GM23338 (cell line): Measurements from ENCODE around the gene GABPB1. TPM values are rescaled to one million over a fixed set of nuclear protein-coding genes. Genes with fewer than 3 reads are reported as not detected.

ENCODE experiments used
- ATAC-seq: fragments of 200-7000 bp; cut with Tn5 transposase; 3 replicates; pipeline ENCODE4 v1.9.1; 2020
- DNase-seq: peaks from one replicate; pipeline ENCODE4 v3.0.0-alpha.2; 2015; ENCODE audit warnings: low spot score
- H2AFZ ChIP-seq: fragments of 200-600 bp; sonication (generic); 2 replicates; pipeline ENCODE4 v1.8.0; 2016; ENCODE audit warnings: antibody characterized with exemption, mild to moderate bottlenecking, moderate library complexity
- H3F3A ChIP-seq: fragments of 200-600 bp; sonication (generic); replicated peaks from 2 replicates; pipeline ENCODE4 v1.8.0; 2017; ENCODE audit warnings: antibody characterized with exemption, mixed run types, low read depth
- H3K27ac ChIP-seq: fragments of 200-600 bp; sonication (generic); 2 replicates; pipeline ENCODE4 v1.6.1; 2016; ENCODE audit warnings: low read depth
- H3K27me3 ChIP-seq: fragments of 200-600 bp; sonication (generic); 2 replicates; pipeline ENCODE4 v1.8.0; 2016; ENCODE audit warnings: mild to moderate bottlenecking, mixed run types, moderate library complexity; ENCODE audit not compliant: insufficient read depth
- H3K36me3 ChIP-seq: fragments of 200-600 bp; sonication (generic); 2 replicates; pipeline ENCODE4 v1.8.0; 2016; ENCODE audit warnings: mild to moderate bottlenecking; ENCODE audit not compliant: insufficient read depth
- H3K4me1 ChIP-seq: fragments of 200-600 bp; sonication (generic); 2 replicates; pipeline ENCODE4 v1.8.0; 2016; ENCODE audit warnings: mild to moderate bottlenecking, moderate library complexity; ENCODE audit not compliant: insufficient read depth
- H3K4me2 ChIP-seq: fragments of 200-600 bp; sonication (generic); 2 replicates; pipeline ENCODE4 v1.7.1; 2017; ENCODE audit warnings: mixed run types
- H3K4me3 ChIP-seq: fragments of 200-600 bp; sonication (generic); 2 replicates; pipeline ENCODE4 v1.6.1; 2016; ENCODE audit warnings: mixed run types
- H3K79me2 ChIP-seq: fragments of 200-600 bp; sonication (generic); replicated peaks from 2 replicates; pipeline ENCODE4 v1.8.0; 2017; ENCODE audit warnings: mild to moderate bottlenecking; ENCODE audit not compliant: insufficient read depth
- H3K9me2 ChIP-seq: fragments of 200-600 bp; sonication (generic); 2 replicates; pipeline ENCODE4 v1.8.0; 2017; ENCODE audit not compliant: insufficient read depth
- H4K20me1 ChIP-seq: fragments of 200-600 bp; sonication (generic); replicated peaks from 2 replicates; pipeline ENCODE4 v1.8.0; 2017; ENCODE audit warnings: mild to moderate bottlenecking; ENCODE audit not compliant: insufficient read depth
- H3K27ac Mint-ChIP-seq: 2 replicates; pipeline ENCODE4 v1.8.0; 2020; ENCODE audit warnings: inconsistent platforms, mild to moderate bottlenecking, moderate library complexity, mixed read lengths
- H3K27me3 Mint-ChIP-seq: 3 replicates; pipeline ENCODE4 v1.8.0; 2022; ENCODE audit warnings: low read depth, mild to moderate bottlenecking, moderate library complexity, mixed read lengths, inconsistent platforms; ENCODE audit not compliant: insufficient read depth, poor library complexity
- H3K36me3 Mint-ChIP-seq: 3 replicates; pipeline ENCODE4 v1.8.0; 2021; ENCODE audit warnings: low read depth, mild to moderate bottlenecking, inconsistent platforms, moderate library complexity, mixed read lengths
- H3K4me1 Mint-ChIP-seq: 3 replicates; pipeline ENCODE4 v1.8.0; 2020; ENCODE audit warnings: mild to moderate bottlenecking, inconsistent platforms, mixed read lengths
- H3K4me3 Mint-ChIP-seq: 3 replicates; pipeline ENCODE4 v1.8.0; 2021; ENCODE audit warnings: moderate library complexity, mild to moderate bottlenecking, inconsistent platforms, mixed read lengths
- H3K9me3 Mint-ChIP-seq: 3 replicates; pipeline ENCODE4 v1.8.0; 2020; ENCODE audit warnings: moderate library complexity, mild to moderate bottlenecking, inconsistent platforms, mixed read lengths
- CREB1 ChIP-seq: fragments of 250-450 bp; sonication (Bioruptor Pico); IDR thresholded peaks from 2 replicates; pipeline ENCODE4 v1.5.0; 2020; ENCODE audit warnings: low read depth, mild to moderate bottlenecking, moderate library complexity
- CTCF ChIP-seq, 2 experiments: fragments of 200-600 bp in 1 of 2; sonication (generic) in 1 of 2; conservative IDR thresholded peaks; 2 replicates each; pipeline versions ENCODE4 v1.5.1 to v1.6.1; 2016 to 2017; ENCODE audit warnings: antibody characterized with exemption in 2 of 2, low read depth in 2 of 2, mild to moderate bottlenecking in 2 of 2, moderate library complexity in 1 of 2
- ETS1 ChIP-seq: IDR thresholded peaks from 2 replicates; pipeline ENCODE4 v1.6.1; 2016; ENCODE audit warnings: antibody characterized with exemption
- EZH2 ChIP-seq: fragments of 200-600 bp; sonication (generic); IDR thresholded peaks from one replicate; pipeline ENCODE4 v1.8.0; 2017; ENCODE audit warnings: antibody characterized with exemption, mild to moderate bottlenecking, low read depth; ENCODE audit not compliant: unreplicated experiment
- EZH2phosphoT487 ChIP-seq: fragments of 200-600 bp; sonication (generic); IDR thresholded peaks from one replicate; pipeline ENCODE4 v1.8.1; 2018; ENCODE audit warnings: antibody characterized with exemption; ENCODE audit not compliant: unreplicated experiment
- JUNB ChIP-seq: IDR thresholded peaks from one replicate; pipeline ENCODE4 v1.6.1; 2016; ENCODE audit warnings: antibody characterized with exemption; ENCODE audit not compliant: unreplicated experiment
- NANOG ChIP-seq: IDR thresholded peaks from 2 replicates; pipeline ENCODE4 v1.6.1; 2016; ENCODE audit warnings: antibody characterized with exemption, borderline replicate concordance
- POLR2AphosphoS5 ChIP-seq: IDR thresholded peaks from 2 replicates; pipeline ENCODE4 v1.6.1; 2016; ENCODE audit warnings: antibody characterized with exemption, low read depth
- REST ChIP-seq: IDR thresholded peaks from one replicate; pipeline ENCODE4 v1.6.1; 2018; ENCODE audit warnings: antibody characterized with exemption; ENCODE audit not compliant: unreplicated experiment
- STAT1 ChIP-seq: IDR thresholded peaks from one replicate; pipeline ENCODE4 v1.6.1; 2016; ENCODE audit warnings: antibody characterized with exemption; ENCODE audit not compliant: unreplicated experiment
- ZNF114 ChIP-seq: fragments of 250-450 bp; sonication (Bioruptor Pico); IDR thresholded peaks from 2 replicates; pipeline ENCODE4 v1.5.0; 2020; ENCODE audit warnings: mild to moderate bottlenecking, moderate library complexity
- ZNF331 ChIP-seq: fragments of 250-450 bp; sonication (Bioruptor Pico); IDR thresholded peaks from 2 replicates; pipeline ENCODE4 v1.5.0; 2020; ENCODE audit warnings: low read depth, mild to moderate bottlenecking, moderate library complexity
- polyA plus RNA-seq: library from polyadenylated mRNA; unstranded; fragments of >200 nt; fragmentation: Nextera tagmentation; extraction: Ambion mirVana; gene quantifications from 2 replicates; pipeline ENCODE4 v1.2.1, GENCODE V29; 2016
- total RNA-seq: library from RNA; depleted of rRNA; stranded (reverse); fragments of >200 nt; shearing (Covaris generic); gene quantifications from 2 replicates; pipeline ENCODE4 v1.2.3, GENCODE V29; 2014
- TF ChIP-seq, protein P1 (sequence below): fragments of 250-450 bp; sonication (Bioruptor Pico); IDR thresholded peaks from 2 replicates; pipeline ENCODE4 v1.5.0; 2020; ENCODE audit warnings: mild to moderate bottlenecking, moderate library complexity

GABPB1 gene
- total and polyA plus RNA-seq, 2 experiments from 2014 or later = 34.4 to 53.9 TPM

DNA sequence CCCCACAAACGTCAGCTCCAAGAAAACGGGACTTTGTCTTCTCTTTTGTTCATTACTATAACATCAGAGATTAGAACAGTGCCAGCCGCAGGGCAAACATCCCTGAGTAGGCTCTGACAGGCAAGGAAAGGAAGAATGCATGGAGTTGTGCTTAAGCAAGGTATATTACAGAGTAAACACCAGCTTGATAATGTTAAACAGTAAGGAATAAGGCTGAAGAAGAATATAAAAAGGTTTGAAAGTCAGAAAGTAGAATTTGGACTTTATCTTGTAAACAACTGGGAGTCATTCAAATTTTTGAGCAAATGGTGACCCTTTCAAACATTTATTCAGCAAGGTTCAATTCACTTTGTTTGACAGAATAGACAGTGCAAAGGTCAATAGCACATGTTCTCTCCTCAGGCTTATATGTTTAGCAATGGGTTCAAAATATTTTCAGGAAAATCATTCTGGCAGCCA, 11.0 kb downstream of the GABPB1 start (continued):
- TF ChIP-seq ETS1 (no peak), NANOG (no peak), ZNF331 (CRISPR knock-in tag) (no peak), REST (no peak), EZH2 (no peak), POLR2AphosphoS5 (no peak), CTCF (conservative IDR thresholded peaks at IDR 0.05; ENCODE audit: low read depth in 2 of 2) (no peak), ZNF114 (no peak), STAT1 (no peak)

GRCh38 chr15:50341616-50342136, 13.3 kb downstream of the GABPB1 start:
- Mint-ChIP-seq H3K4me3 (no peak overlapping the region), H3K9me3 (peaks cover 3% of the 10 kb centered on the region; the same call in 1 of the 3 replicates), H3K27ac (no peak overlapping the region), H3K36me3 (peaks cover 12% of the 10 kb centered on the region), H3K27me3 (peaks cover 2% of the 10 kb centered on the region), H3K4me1 (no peaks in the 10 kb centered on the region)
- no peak for DNase-seq
- Histone ChIP-seq H3K9me2 (no peaks in the 10 kb centered on the region), H3K79me2 (peaks cover 92% of the 10 kb centered on the region), H3K27me3 (no peaks in the 10 kb centered on the region), H3K36me3 (peaks cover 4% of the 10 kb centered on the region; the same call in 1 of the 2 replicates), H4K20me1 (peaks cover 29% of the 10 kb centered on the region), H3K4me2 (no peak overlapping the region), H3K4me1 (no peaks in the 10 kb centered on the region), H3F3A (no peaks in the 10 kb centered on the region), H3K4me3 (no peak overlapping the region), H3K27ac (no peak overlapping the region), H2AFZ (no peak overlapping the region)
- TF ChIP-seq EZH2 (no peak), EZH2phosphoT487 (no peak), JUNB (no peak), CREB1 (no peak)
- TF ChIP-seq, protein P1, sequence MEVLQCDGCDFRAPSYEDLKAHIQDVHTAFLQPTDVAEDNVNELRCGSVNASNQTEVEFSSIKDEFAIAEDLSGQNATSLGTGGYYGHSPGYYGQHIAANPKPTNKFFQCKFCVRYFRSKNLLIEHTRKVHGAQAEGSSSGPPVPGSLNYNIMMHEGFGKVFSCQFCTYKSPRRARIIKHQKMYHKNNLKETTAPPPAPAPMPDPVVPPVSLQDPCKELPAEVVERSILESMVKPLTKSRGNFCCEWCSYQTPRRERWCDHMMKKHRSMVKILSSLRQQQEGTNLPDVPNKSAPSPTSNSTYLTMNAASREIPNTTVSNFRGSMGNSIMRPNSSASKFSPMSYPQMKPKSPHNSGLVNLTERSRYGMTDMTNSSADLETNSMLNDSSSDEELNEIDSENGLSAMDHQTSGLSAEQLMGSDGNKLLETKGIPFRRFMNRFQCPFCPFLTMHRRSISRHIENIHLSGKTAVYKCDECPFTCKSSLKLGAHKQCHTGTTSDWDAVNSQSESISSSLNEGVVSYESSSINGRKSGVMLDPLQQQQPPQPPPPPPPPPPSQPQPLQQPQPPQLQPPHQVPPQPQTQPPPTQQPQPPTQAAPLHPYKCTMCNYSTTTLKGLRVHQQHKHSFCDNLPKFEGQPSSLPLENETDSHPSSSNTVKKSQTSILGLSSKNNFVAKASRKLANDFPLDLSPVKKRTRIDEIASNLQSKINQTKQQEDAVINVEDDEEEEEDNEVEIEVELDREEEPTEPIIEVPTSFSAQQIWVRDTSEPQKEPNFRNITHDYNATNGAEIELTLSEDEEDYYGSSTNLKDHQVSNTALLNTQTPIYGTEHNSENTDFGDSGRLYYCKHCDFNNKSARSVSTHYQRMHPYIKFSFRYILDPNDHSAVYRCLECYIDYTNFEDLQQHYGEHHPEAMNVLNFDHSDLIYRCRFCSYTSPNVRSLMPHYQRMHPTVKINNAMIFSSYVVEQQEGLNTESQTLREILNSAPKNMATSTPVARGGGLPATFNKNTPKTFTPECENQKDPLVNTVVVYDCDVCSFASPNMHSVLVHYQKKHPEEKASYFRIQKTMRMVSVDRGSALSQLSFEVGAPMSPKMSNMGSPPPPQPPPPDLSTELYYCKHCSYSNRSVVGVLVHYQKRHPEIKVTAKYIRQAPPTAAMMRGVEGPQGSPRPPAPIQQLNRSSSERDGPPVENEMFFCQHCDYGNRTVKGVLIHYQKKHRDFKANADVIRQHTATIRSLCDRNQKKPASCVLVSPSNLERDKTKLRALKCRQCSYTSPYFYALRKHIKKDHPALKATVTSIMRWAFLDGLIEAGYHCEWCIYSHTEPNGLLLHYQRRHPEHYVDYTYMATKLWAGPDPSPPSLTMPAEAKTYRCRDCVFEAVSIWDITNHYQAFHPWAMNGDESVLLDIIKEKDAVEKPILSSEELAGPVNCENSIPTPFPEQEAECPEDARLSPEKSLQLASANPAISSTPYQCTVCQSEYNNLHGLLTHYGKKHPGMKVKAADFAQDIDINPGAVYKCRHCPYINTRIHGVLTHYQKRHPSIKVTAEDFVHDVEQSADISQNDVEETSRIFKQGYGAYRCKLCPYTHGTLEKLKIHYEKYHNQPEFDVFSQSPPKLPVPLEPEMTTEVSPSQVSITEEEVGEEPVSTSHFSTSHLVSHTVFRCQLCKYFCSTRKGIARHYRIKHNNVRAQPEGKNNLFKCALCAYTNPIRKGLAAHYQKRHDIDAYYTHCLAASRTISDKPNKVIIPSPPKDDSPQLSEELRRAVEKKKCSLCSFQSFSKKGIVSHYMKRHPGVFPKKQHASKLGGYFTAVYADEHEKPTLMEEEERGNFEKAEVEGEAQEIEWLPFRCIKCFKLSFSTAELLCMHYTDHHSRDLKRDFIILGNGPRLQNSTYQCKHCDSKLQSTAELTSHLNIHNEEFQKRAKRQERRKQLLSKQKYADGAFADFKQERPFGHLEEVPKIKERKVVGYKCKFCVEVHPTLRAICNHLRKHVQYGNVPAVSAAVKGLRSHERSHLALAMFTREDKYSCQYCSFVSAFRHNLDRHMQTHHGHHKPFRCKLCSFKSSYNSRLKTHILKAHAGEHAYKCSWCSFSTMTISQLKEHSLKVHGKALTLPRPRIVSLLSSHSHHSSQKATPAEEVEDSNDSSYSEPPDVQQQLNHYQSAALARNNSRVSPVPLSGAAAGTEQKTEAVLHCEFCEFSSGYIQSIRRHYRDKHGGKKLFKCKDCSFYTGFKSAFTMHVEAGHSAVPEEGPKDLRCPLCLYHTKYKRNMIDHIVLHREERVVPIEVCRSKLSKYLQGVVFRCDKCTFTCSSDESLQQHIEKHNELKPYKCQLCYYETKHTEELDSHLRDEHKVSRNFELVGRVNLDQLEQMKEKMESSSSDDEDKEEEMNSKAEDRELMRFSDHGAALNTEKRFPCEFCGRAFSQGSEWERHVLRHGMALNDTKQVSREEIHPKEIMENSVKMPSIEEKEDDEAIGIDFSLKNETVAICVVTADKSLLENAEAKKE (CRISPR knock-in tag) = no peak
- no peak for ATAC-seq
